Measurements from ENCODE around the gene TRAPPC2B. TPM values are rescaled to one million over a fixed set of nuclear protein-coding genes. Genes with fewer than 3 reads are reported as not detected.

Gene TRAPPC2B
- total RNA-seq, 1 donor from 2014 or later: 7.0 TPM

GRCh38 chr19:57342582-57342981 lies 20.8 kb upstream of the TRAPPC2B start:
- Histone ChIP-seq H3K27me3 (no peaks in the 10 kb centered on the region), H3K9me3 (no peaks in the 10 kb centered on the region), H3K4me3 (no peak overlapping the region), H3K4me1 (no peaks in the 10 kb centered on the region), H3K27ac (no peak overlapping the region), H3K36me3 (no peaks in the 10 kb centered on the region)
- no peak for TF ChIP-seq CTCF (IDR thresholded peaks at IDR 0.05)
- intact Hi-C loops (cut with DNase I): no loop called here
- DNase-seq: no peak
- no peak for ATAC-seq

GRCh38 chr19:57348136-57348535 lies 15.2 kb upstream of the TRAPPC2B start:
- H3K27ac ChIP-seq: no peak overlapping the region
- no peaks in the 10 kb centered on the region for H3K36me3 ChIP-seq
- peaks cover 17% of the 10 kb centered on the region for H3K4me1 ChIP-seq
- no peak overlapping the region for H3K4me3 ChIP-seq
- H3K9me3 ChIP-seq: no peaks in the 10 kb centered on the region
- ATAC-seq (no peak), DNase-seq (no peak)
- no peak for TF ChIP-seq CTCF (IDR thresholded peaks at IDR 0.05)
- intact Hi-C loops (cut with DNase I): no loop called here
- H3K27me3 ChIP-seq: no peaks in the 10 kb centered on the region

GRCh38 chr19:57350877-57351805 lies 12.2 kb upstream of the TRAPPC2B start, which contains the start of gene ZNF304:
Gene ZNF304, plus strand, starts transcription at chr19:57351271. Its CDS starts 394 bp downstream, at chr19:57351665.
- Histone ChIP-seq H3K27me3 (no peaks in the 10 kb centered on the region), H3K36me3 (peaks cover 23% of the 10 kb centered on the region), H3K27ac (peak within 1 kb of the TSS; percentile 85), H3K4me1 (peaks cover 17% of the 10 kb centered on the region), H3K9me3 (no peaks in the 10 kb centered on the region), H3K4me3 (peak within 1 kb of the TSS; percentile 90)
- no peak for TF ChIP-seq CTCF (IDR thresholded peaks at IDR 0.05)
- intact Hi-C loops (cut with DNase I): no loop called here
- peak; percentile 94 for DNase-seq
- ATAC-seq: peak; percentile 99

- H3K27ac ChIP-seq: peak overlapping the region; percentile 85
- TF ChIP-seq CTCF (IDR thresholded peaks at IDR 0.05): no peak
- peaks cover 17% of the 10 kb centered on the region for H3K4me1 ChIP-seq
Measured at GRCh38 chr19:57351867-57352266, 11.5 kb upstream of the TRAPPC2B start.

GRCh38 chr19:57355916-57356315 lies 7.4 kb upstream of the TRAPPC2B start:
- no peak for TF ChIP-seq CTCF (IDR thresholded peaks at IDR 0.05)
- intact Hi-C loops (cut with DNase I): no loop called here
- ATAC-seq (no peak), DNase-seq (no peak)
- Histone ChIP-seq H3K9me3 (peaks cover 10% of the 10 kb centered on the region), H3K27me3 (no peaks in the 10 kb centered on the region), H3K27ac (no peak overlapping the region), H3K4me3 (no peak overlapping the region), H3K4me1 (peaks cover 13% of the 10 kb centered on the region), H3K36me3 (peaks cover 44% of the 10 kb centered on the region)

More at GRCh38 chr19:57351867-57352266, 11.5 kb upstream of the TRAPPC2B start:
- intact Hi-C loops (cut with DNase I): no loop called here
- no peaks in the 10 kb centered on the region for H3K27me3 ChIP-seq
- peaks cover 31% of the 10 kb centered on the region for H3K36me3 ChIP-seq
- DNase-seq (no peak), ATAC-seq (no peak)
- peak overlapping the region; percentile 90 for H3K4me3 ChIP-seq
- H3K9me3 ChIP-seq: peaks cover 2% of the 10 kb centered on the region

Measured in upper lobe of right lung (tissue), 1 donor.